RWPE2 (cell line): Measurements from ENCODE around the gene CRIM1.

Source experiments
- ATAC-seq: fragments of 200-7000 bp; cut with Tn5 transposase; 3 replicates; pipeline ENCODE4 v1.9.1; 2021; ENCODE audit warnings: low read depth
- DNase-seq: peaks from one replicate; pipeline ENCODE4 v3.0.0-alpha.2; 2020; ENCODE audit warnings: low spot score
- H3K27ac ChIP-seq: fragments of 450-650 bp; 2 replicates; pipeline ENCODE4 v1.5.1; 2017; ENCODE audit warnings: mild to moderate bottlenecking; ENCODE audit not compliant: poor library complexity, severe bottlenecking
- H3K27me3 ChIP-seq: fragments of 250-450 bp; sonication (Bioruptor Pico); 2 replicates; pipeline ENCODE4 v1.5.1; 2021; ENCODE audit warnings: mild to moderate bottlenecking, moderate library complexity; ENCODE audit not compliant: insufficient read depth, poor library complexity, severe bottlenecking
- H3K36me3 ChIP-seq: fragments of 250-450 bp; sonication (Bioruptor Pico); 2 replicates; pipeline ENCODE4 v1.5.1; 2020; ENCODE audit warnings: low read depth, mild to moderate bottlenecking, moderate library complexity
- H3K4me1 ChIP-seq: fragments of 250-450 bp; sonication (Bioruptor Pico); 2 replicates; pipeline ENCODE4 v1.5.1; 2021; ENCODE audit warnings: mild to moderate bottlenecking, moderate library complexity; ENCODE audit not compliant: insufficient read depth, poor library complexity, severe bottlenecking
- H3K4me3 ChIP-seq: fragments of 250-450 bp; sonication (Bioruptor Pico); 2 replicates; pipeline ENCODE4 v1.5.1; 2021; ENCODE audit warnings: mild to moderate bottlenecking, moderate library complexity; ENCODE audit not compliant: severe bottlenecking
- H3K9me3 ChIP-seq: fragments of 250-450 bp; sonication (Bioruptor Pico); 2 replicates; pipeline ENCODE4 v1.5.1; 2021; ENCODE audit warnings: mild to moderate bottlenecking, moderate library complexity; ENCODE audit not compliant: severe bottlenecking
- CTCF ChIP-seq: fragments of 450-650 bp; IDR thresholded peaks from one replicate; pipeline ENCODE4 v1.5.1; 2017; ENCODE audit warnings: mild to moderate bottlenecking, moderate library complexity; ENCODE audit not compliant: poor library complexity, severe bottlenecking

Gene CRIM1

DNA sequence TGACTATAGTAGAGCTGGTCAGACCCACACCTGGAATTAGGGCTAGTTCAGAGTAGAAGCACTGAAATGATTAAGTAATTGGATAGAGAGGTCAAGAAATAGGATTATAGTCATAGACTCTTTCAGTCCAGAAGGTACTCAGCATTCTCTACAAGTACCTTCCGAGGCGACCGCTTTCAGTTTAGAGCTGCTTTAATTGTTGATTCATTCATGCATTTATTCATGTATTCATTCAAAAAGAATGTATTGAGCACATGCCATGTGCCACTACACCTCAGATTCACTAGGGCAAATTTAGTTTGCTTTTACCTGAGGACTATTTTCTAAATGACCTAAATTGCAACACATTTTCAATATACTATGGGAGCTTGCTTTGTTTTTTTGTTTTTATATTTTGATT lies 48.7 kb downstream of the CRIM1 start:
- ATAC-seq (peak; percentile 62), DNase-seq (no peak)
- peak overlapping the region; percentile 88 for H3K27ac ChIP-seq
- H3K4me1 ChIP-seq, result peaks cover 42% of the 10 kb centered on the region
- no peak for TF ChIP-seq CTCF
- H3K27me3 ChIP-seq, result no peaks in the 10 kb centered on the region
- H3K9me3 ChIP-seq, result no peaks in the 10 kb centered on the region
- peaks cover 21% of the 10 kb centered on the region for H3K36me3 ChIP-seq
- no peak overlapping the region for H3K4me3 ChIP-seq

DNA sequence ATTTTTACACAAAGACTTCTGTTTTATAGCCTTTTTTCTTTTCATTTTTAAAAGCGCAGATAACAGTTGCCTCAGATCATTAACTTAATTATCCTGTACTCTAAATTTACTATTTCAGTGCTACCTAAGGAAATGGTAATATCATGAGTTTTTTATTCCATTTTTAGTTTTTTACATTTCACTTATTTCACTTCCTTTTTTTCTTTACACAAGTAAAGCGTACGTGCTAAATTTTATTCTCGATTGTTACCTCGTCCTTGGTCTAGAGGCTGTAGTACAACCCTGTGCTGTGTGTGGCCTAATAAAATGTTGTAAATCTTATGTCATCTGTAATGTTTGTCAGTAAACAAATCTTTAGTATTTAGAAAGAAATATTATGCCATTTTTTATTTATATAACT lies 49.2 kb downstream of the CRIM1 start:
- Histone ChIP-seq H3K27me3 (no peaks in the 10 kb centered on the region), H3K4me3 (no peak overlapping the region), H3K9me3 (no peaks in the 10 kb centered on the region), H3K36me3 (peaks cover 21% of the 10 kb centered on the region), H3K4me1 (peaks cover 40% of the 10 kb centered on the region), H3K27ac (peak overlapping the region; percentile 88)
- DNase-seq (no peak), ATAC-seq (no peak)
- no peak for TF ChIP-seq CTCF

GRCh38 chr2:36405183-36405582 lies 49.6 kb downstream of the CRIM1 start:
- ATAC-seq, result no peak
- H3K4me3 ChIP-seq, result no peak overlapping the region
- peaks cover 22% of the 10 kb centered on the region for H3K36me3 ChIP-seq
- H3K27ac ChIP-seq, result peak overlapping the region; percentile 88
- H3K9me3 ChIP-seq, result no peaks in the 10 kb centered on the region
- H3K27me3 ChIP-seq, result no peaks in the 10 kb centered on the region
- DNase-seq, result no peak
- no peak for TF ChIP-seq CTCF
- peaks cover 40% of the 10 kb centered on the region for H3K4me1 ChIP-seq

GRCh38 chr2:36406296-36406695 lies 50.7 kb downstream of the CRIM1 start:
- peaks cover 33% of the 10 kb centered on the region for H3K36me3 ChIP-seq

More at GRCh38 chr2:36406296-36406695, 50.7 kb downstream of the CRIM1 start:
- H3K9me3 ChIP-seq, result no peaks in the 10 kb centered on the region
- no peak for TF ChIP-seq CTCF
- H3K4me3 ChIP-seq, result no peak overlapping the region
- H3K4me1 ChIP-seq, result peaks cover 41% of the 10 kb centered on the region
- ATAC-seq (no peak), DNase-seq (no peak)
- no peaks in the 10 kb centered on the region for H3K27me3 ChIP-seq
- peak overlapping the region; percentile 88 for H3K27ac ChIP-seq
